Stimulated activated CD4-positive, alpha-beta T cell treated with anti-CD3 and anti-CD28 coated beads, Interleukin-1b, Interleukin-23, amount 100 ng/mL, for 4 hours (primary cell): ENCODE results near the gene KCNIP4.

Source experiments
- DNase-seq, 2 donors: peaks; one replicate each; pipeline ENCODE4 v3.0.0-alpha.2; 2020; ENCODE audit warnings: low read depth in 2 of 2

Gene KCNIP4

DNA sequence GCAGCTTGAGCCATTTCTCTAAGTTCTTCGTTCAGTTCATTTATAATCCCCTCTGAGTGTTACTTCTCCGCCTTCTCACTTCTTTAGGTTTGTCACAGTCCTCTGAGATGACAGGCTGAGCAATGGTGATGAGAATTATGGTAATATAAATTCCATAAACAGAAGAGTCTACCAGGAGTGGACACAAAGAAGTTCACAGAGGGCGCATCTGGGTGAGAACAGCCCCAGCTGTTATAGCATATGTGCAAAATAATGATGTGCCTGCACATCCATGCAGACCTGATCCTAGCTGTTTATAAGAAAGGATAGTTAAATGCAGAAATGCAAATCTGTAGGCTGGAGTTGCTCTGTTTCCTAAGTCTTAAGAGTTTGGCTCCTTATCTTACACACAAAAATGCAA lies 377.5 kb downstream of the KCNIP4 start:
- no peak for DNase-seq

DNA sequence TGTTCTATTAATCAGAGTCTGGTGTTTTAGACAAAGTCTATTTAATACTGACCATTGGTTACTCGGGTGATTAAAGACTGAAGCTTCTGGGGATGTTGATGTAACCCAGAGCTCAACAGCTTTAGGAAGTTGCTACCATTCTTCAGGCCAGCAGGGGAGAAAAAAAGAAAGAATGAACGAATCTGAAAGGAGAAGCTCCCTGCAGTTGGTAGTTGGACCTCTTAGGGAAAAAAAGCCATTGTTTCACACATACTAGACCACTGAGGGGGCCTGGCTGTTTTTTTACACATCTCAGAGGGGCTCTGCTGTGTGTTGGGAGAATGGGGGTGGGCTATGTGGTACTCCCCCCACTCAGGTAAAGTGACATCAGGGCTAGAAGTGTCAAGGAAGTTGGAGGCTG lies 378.9 kb downstream of the KCNIP4 start:
- no peak for DNase-seq

DNA sequence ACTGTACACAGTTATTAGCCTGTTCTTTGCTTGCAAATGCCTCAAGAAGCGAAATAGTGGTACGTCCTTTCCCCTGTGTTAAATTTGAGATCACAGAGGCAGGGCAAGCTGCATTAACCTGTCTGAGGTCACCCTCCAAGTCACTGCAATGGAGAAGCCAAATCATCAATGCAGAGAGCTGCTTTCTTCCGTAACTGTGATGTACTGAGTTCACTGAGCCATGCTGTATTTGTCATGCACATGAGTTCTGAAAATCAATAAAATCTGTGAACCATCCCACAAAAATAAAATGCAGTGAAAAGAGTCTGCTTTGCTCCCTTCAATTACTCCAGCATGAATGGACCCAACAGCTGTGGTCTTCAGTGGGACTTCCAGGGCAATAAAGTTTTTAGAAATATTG lies 393.5 kb downstream of the KCNIP4 start:
- no peak for DNase-seq

DNA sequence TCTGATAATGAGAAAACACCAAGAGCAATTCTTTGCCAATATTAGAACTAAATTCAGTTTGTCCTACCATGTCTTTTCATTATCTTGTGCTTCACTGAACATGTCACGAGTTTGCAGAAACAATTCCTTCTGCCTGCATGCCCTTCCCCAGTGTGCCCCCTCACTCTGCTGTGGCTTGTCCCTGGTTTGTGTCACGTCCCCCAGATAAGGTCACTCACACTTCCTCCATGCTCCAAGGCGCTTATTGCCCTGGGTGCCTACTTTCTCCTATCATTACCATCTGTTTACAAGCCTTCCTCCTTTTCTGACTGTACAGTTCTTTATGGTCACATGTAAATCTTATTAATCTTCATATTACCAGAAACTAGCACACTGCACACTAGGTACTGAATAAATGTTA lies 394.1 kb downstream of the KCNIP4 start:
- DNase-seq, result no peak

DNA sequence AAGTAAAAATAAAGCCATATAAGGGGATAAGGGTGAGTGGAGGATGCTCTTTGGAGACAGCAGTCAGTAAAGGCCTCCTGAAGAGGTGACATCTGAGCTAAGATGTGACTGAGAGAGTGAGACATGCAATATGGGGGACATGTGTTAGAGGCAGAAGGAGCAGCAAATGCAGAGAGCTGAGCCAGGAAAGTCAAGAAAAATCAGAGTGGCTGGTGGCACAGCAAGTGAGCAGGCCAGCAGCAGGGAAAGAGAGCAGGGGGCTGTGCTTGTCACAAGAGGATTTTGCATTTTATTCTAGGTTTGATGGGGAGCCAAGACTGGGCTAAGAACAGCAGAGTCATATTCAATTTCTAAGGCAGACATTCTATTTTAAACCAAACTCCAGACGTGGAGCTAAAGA lies 394.5 kb downstream of the KCNIP4 start:
- DNase-seq, result no peak

DNA sequence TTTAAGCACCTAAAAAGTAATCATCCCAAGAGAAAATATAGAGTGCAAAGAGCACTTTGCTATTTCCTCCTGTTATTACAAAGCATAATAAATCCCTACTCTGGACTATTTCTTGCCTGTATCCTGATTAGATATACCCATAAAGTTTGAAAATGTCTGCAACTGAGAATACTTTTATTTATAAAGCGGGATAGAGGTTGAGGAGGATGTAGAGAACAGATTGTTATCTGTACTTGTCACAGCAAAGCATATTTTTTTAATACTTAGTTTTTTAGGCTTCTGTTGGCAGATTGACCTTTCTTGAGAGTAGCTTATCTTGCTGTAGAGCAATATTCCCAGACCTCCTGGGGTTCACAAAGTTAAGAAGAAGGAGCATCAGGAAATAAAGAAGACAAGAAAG lies 396.1 kb downstream of the KCNIP4 start:
- no peak for DNase-seq

DNA sequence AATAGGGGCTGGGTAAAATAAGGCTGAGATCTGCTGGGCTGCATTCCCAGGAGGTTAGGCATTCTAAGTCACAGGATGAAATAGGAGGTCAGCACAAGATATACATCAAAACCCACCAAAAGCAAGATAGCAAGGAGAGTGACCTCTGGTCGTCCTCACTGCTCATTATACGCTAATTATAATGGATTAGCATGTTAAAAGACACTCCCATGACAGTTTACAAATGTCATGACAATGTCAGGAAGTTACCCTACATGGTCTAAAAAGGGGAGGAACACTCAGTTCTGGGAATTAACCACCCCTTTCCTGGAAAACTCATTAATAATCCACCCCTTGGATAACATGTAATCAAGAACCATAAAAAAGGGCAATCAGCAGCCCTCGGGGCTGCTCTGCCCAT lies 403.6 kb downstream of the KCNIP4 start:
- no peak for DNase-seq

DNA sequence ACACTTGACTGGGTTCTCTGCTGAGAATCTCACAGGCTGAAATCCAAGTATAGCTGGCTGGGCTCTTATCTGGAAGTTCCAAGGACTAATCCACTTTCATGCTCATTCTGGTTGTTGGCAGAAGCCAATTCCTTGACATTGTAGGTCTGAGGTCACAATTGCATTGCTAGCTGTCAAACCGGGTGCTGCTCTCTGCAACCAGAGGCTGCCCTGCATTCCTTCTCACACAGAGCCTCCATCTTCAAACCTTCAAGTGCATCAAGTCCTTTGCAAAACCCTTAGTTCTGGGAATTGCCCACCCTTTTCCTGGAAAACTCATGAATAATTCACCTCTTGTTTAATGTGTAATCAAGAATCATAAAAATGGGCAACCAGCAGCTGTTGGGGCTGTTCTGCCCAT lies 404.2 kb downstream of the KCNIP4 start:
- DNase-seq, result no peak

DNA sequence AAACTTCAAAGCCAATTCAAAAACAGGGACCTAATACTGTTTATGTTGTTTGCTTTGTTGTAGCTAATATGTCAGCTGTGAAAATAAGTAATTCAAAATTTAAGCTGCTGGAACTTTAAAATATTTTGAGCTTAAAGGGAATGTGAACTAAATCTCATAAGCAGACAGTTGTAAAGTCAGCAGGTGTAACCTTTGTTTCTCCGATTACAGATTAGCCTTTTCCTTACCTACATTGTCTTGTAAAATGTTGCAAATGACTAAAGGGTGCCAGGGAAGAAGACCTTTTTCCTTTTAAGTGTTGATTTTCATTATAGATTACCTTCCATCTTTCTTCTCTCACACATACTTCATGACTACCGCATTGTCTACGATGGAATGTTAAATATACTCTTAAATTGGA lies 405.1 kb downstream of the KCNIP4 start:
- DNase-seq, result no peak

DNA sequence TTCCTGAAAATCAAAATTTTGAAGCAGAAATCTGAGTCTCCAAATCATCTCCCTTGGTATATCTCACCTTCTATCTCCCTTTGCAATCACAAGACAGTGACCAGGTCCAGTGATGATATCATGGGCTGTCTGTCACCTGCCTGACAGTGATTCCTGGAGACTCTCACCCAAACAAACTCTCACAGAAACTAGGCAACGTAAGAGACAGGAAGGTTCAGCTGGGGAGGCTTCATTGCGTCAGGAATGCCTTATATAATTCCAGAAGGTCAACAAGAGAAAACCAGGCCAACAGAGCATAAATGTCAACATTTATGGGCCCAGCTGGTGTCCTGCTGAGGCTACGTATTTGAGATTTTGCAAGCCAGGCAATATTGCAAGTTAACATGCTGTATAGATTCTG lies 412.7 kb downstream of the KCNIP4 start:
- DNase-seq, result no peak

DNA sequence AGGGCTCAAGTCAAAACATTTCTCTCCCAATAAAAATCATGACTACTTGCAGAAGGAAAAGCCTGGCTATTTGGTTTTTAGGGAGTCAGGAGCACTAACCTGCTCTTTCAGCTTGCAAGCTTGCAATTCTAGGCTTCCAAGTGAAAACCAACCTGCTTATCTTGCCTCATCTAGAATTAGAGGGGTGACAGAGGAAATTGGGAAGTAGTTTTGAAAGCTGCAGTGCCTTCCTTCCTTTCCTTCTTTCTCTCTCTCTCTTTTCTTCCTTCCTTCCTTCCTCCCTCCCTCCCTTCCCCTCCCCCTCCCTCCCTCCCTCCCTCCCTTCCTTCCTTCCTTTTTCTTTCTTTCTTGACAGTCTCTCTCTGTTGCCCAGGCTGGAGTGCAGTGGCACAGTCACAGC lies 417.5 kb downstream of the KCNIP4 start:
- no peak for DNase-seq

DNA sequence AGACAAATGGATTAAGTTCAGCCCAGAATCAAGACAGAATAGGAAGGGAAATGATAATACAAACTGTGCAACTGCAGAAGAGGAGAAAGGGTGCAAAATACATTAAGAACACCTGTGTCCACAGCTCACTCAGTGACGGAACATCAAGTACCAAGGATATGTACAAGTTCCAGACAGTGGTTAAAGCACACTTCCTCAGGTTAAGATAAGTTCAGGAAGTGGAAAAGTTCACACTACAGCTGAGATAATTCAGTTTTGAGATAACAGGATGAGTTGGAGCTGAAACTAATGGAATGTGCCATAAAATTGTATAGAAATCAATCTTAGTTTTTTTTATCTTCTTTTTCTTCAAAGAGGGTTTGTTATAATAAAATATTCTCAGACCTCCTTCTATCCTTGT lies 419.4 kb downstream of the KCNIP4 start:
- DNase-seq, result no peak

DNA sequence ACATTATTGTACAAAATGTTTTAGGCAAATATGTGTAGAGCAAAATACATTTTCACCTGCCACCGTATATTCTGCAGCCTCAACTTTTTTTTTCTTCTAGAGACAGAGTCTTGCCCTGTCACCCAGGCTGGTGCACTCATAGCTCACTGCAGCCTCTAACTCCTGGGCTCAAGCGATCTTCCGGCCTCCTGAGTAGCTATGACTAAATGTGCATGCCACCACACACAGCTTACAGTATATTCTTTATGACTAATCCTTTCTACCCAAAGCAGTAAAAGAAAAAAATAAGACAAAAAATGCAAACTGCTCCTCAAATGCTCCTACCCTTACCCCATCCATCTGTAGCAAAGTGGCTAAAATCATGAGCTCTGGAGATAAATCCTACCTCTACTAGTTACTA lies 426.3 kb downstream of the KCNIP4 start:
- no peak for DNase-seq

DNA sequence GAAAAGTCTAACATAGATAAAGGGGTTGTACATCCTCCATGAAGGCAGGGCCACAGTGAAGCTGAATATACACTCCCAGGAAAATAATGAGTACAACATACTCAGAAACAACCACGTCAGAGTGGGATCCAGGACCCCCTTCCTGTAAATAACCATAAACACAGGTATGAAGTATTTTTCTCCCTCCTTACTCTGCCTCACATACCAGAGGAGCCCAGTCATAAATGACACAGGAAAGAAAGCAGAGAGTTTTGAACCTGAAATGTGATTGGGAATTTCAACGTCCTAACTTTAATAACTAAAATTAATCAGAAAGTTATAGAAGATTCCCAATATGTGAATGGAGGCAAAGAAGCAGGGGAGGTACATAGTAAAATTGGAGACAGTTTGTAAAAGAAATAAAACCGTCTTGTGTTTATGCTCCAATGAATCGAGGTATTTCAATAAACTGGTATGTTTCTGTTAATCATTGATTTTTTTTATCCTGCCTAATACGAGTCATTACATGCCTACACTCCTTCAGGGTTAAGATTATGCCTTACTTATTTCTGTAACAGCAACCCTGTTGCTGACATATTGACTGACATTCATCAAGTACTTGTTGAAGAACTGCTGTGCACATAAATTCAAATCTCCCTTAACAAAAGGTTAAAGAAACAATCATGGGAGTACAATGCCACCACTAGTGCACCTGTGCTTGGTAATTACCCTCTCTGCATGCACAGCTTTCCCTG lies 431.3 kb downstream of the KCNIP4 start:
- DNase-seq, result no peak

DNA sequence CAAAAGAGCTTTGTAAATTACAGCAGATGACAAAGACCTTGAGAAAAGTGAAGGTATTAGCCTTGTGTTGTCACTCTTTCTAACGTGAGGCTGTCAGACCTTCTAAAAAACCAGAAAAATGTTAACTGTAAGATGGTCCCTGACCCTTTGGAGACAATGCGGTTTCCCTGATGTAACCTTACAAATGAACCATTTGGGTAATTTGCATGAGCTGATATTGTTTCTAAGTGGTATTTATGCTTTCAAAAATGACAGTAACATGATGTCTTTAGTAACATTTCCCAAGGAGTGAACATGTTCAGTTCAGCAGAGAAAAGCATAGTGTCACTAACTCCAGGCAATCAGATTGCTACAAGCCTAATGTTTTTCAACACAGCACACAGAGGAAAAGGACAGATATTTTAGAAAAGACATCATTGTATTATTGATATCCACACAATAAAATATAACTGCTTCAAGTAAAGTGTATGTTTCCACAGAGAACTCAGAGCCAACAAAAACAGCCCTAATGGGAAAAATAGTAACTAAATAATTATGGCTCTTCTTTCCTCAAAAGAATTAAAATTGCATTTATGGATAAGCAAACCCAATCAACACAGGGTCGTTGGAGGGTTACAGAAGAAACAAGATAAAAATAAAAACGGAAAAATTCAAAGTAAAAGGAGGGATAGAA lies 434.4 kb downstream of the KCNIP4 start:
- no peak for DNase-seq

DNA sequence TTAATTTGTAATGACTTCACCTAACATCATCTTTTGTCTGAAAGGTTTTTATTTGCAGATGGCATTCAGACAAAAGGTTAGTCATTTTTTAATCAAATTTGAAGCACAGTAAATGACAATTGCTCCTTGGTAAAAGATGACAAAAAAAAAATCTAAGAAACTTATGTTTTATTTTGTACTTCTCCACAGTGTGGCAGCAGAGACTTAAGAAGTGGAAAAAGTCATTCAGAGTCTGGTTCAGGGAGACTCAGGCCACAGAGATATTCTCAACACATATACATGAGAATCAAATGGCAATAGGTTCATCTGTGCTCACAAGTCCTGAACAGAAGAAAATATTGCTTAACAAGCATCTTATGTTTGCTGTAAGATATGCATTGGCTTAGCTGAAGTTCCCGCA lies 436.2 kb downstream of the KCNIP4 start:
- no peak for DNase-seq

DNA sequence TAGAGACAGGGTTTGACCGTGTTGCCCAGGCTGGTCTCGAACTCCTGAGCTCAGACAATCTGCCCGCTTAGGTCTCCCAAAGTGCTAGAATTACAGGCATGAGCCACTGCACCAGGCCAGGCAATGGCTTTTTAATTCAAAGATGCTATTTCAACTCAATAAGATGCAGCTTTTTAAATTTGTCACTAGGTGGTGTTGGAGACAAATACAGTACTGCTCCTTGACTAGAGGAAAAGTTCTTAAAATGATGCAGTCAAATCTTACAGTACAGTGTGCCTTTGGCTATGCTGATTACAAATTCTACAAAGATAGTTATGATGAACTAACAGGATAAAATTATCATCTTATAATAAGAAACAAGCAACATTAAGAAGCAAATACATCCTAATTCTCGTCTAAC lies 441.1 kb downstream of the KCNIP4 start:
- no peak for DNase-seq

DNA sequence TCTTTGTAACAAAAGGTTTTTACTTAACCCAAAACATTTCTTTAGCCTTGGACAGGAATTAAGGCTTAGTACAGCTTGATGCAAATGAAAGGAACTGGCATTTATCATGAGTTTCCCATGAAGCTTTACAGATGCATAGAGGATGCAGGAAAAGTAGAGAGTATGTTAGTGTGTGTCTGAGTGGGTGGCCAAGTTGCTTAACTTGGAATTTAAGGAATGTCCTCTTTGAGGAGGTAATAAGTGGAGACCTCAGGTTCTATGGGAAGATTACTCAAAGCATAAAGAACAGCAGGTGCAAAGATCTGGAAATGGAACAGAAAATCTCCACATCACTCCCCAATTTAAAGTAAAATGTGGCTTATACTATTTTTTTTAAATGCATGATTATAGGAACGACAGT lies 457.9 kb downstream of the KCNIP4 start:
- DNase-seq, result no peak

DNA sequence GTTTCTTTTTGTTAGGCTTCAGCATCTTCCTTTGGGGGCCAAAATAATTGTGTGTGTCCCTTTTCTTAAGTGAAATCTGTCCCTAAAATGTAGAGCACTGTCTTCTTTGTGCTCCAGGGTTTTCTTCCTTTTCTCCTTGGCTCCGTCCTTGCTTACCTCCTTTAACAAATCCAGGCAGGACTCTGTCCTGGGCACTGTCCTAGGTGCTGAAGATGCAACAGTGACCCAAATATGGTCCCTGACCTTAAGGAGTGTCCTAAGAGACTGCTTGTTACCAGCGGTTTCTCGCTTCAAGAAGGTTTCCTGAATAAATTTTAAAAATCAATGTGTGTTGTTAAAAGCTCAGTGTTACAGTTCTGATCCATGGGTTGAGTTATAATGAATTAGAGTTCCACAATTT lies 471.8 kb downstream of the KCNIP4 start:
- DNase-seq, result no peak

DNA sequence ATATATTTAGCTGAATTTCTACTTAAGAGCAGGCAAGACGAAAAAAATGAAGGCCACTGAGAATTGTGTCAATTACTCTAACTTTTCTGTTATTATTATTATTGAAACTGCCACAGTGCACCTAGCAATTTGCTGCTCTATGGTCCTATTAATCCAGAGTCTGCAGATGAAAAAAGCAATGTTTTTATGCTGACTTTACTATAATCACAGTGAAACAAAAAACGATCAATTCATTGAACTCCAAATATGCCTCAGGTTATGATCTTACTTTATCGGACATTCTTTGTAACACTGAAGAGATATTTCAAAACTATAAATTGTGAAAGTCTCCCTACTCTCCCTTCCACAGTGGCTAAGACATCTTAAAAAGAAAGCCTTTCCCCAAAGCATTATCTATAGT lies 474.4 kb downstream of the KCNIP4 start:
- no peak for DNase-seq

DNA sequence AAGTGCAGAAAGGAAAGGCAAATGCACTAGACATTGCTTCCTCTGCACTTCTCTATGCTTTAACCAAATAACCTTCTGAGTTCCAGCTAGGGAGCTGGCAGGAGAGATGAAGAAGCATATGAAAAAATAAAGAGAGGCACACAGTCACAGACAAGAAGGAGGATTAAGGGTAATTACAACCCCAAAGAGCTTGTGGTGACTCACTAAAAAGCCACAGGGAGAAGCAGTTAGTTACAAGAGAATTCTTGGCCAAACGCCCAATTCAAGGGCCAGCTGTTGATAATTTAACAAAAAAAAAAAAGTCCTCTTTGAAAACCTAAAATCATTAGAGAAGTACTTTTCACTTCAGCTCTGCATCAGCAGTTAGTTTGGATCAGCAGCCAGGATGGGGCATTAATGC lies 478.0 kb downstream of the KCNIP4 start:
- no peak for DNase-seq

DNA sequence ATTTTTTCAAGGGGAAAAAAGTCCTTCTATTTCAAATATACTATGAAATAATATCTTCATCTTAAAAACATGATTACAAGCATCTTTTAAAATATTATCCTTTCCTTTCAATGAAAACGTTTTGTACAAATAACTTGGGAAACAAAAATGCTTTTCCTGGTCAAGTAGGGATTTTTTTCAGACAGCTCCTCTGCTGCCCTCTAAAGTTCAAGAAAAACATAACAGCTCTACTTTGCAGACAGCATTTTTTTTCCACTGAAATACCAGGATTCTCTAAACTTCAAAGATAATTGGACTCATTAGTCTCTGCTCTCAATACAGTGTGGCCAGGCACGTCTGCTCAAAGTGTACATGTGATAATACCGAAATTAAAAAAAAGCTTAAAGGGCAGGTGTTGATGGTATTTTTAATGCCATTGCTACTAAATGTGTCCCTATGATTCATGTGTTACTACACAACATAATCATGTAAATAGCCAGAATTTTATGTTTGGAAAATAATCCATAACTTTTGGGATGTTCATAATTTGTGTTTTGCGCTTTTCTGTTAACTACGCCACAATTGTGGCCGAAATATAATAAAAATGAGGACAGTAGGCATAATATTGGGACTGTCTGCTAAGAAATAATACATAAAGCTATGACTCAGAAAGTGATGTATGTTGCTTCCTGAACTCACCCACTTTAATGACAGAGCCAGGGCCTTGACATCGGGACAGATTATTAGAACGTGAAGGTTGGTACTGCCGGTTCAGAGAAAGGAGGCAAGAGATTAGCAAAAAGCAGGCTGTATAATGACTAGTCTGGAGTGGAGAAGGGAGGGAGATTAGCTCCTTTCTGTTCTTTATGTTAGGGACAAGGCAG lies 478.9 kb downstream of the KCNIP4 start:
- DNase-seq, result no peak

DNA sequence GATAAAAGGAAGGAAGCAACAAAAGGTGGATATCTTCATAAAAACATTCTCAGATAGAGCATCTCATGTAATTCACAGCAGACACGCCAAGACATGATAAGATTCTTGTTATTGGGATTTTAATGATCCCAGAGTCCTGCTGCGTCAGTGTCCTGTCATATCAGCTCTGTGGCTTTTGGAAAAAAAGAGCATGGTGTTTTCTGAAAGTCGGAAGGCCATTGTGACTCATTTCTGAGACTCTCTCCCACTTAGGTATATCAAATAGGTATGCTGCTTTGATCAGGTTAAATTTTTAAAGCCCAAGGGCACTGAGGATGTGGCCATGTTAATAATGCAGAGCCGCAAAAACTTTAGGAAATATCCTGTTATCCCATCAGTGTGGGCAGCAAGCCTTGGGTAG lies 481.0 kb downstream of the KCNIP4 start:
- no peak for DNase-seq
